GM23338 (cell line): ENCODE measurements around the gene CD38. TPM values are rescaled to one million over a fixed set of nuclear protein-coding genes. Genes with fewer than 3 reads are reported as not detected.

Source experiments
- ATAC-seq: fragments of 200-7000 bp; cut with Tn5 transposase; 3 replicates; pipeline ENCODE4 v1.9.1; 2020
- DNase-seq: peaks from one replicate; pipeline ENCODE4 v3.0.0-alpha.2; 2015; ENCODE audit warnings: low spot score
- H2AFZ ChIP-seq: fragments of 200-600 bp; sonication (generic); 2 replicates; pipeline ENCODE4 v1.8.0; 2016; ENCODE audit warnings: antibody characterized with exemption, mild to moderate bottlenecking, moderate library complexity
- H3F3A ChIP-seq: fragments of 200-600 bp; sonication (generic); replicated peaks from 2 replicates; pipeline ENCODE4 v1.8.0; 2017; ENCODE audit warnings: antibody characterized with exemption, mixed run types, low read depth
- H3K27ac ChIP-seq: fragments of 200-600 bp; sonication (generic); 2 replicates; pipeline ENCODE4 v1.6.1; 2016; ENCODE audit warnings: low read depth
- H3K27me3 ChIP-seq: fragments of 200-600 bp; sonication (generic); 2 replicates; pipeline ENCODE4 v1.8.0; 2016; ENCODE audit warnings: mild to moderate bottlenecking, mixed run types, moderate library complexity; ENCODE audit not compliant: insufficient read depth
- H3K36me3 ChIP-seq: fragments of 200-600 bp; sonication (generic); 2 replicates; pipeline ENCODE4 v1.8.0; 2016; ENCODE audit warnings: mild to moderate bottlenecking; ENCODE audit not compliant: insufficient read depth
- H3K4me1 ChIP-seq: fragments of 200-600 bp; sonication (generic); 2 replicates; pipeline ENCODE4 v1.8.0; 2016; ENCODE audit warnings: mild to moderate bottlenecking, moderate library complexity; ENCODE audit not compliant: insufficient read depth
- H3K4me2 ChIP-seq: fragments of 200-600 bp; sonication (generic); 2 replicates; pipeline ENCODE4 v1.7.1; 2017; ENCODE audit warnings: mixed run types
- H3K4me3 ChIP-seq: fragments of 200-600 bp; sonication (generic); 2 replicates; pipeline ENCODE4 v1.6.1; 2016; ENCODE audit warnings: mixed run types
- H3K79me2 ChIP-seq: fragments of 200-600 bp; sonication (generic); replicated peaks from 2 replicates; pipeline ENCODE4 v1.8.0; 2017; ENCODE audit warnings: mild to moderate bottlenecking; ENCODE audit not compliant: insufficient read depth
- H3K9me2 ChIP-seq: fragments of 200-600 bp; sonication (generic); 2 replicates; pipeline ENCODE4 v1.8.0; 2017; ENCODE audit not compliant: insufficient read depth
- H4K20me1 ChIP-seq: fragments of 200-600 bp; sonication (generic); replicated peaks from 2 replicates; pipeline ENCODE4 v1.8.0; 2017; ENCODE audit warnings: mild to moderate bottlenecking; ENCODE audit not compliant: insufficient read depth
- H3K27ac Mint-ChIP-seq: 2 replicates; pipeline ENCODE4 v1.8.0; 2020; ENCODE audit warnings: inconsistent platforms, mild to moderate bottlenecking, moderate library complexity, mixed read lengths
- H3K27me3 Mint-ChIP-seq: 3 replicates; pipeline ENCODE4 v1.8.0; 2022; ENCODE audit warnings: low read depth, mild to moderate bottlenecking, moderate library complexity, mixed read lengths, inconsistent platforms; ENCODE audit not compliant: insufficient read depth, poor library complexity
- H3K36me3 Mint-ChIP-seq: 3 replicates; pipeline ENCODE4 v1.8.0; 2021; ENCODE audit warnings: low read depth, mild to moderate bottlenecking, inconsistent platforms, moderate library complexity, mixed read lengths
- H3K4me1 Mint-ChIP-seq: 3 replicates; pipeline ENCODE4 v1.8.0; 2020; ENCODE audit warnings: mild to moderate bottlenecking, inconsistent platforms, mixed read lengths
- H3K4me3 Mint-ChIP-seq: 3 replicates; pipeline ENCODE4 v1.8.0; 2021; ENCODE audit warnings: moderate library complexity, mild to moderate bottlenecking, inconsistent platforms, mixed read lengths
- H3K9me3 Mint-ChIP-seq: 3 replicates; pipeline ENCODE4 v1.8.0; 2020; ENCODE audit warnings: moderate library complexity, mild to moderate bottlenecking, inconsistent platforms, mixed read lengths
- CREB1 ChIP-seq: fragments of 250-450 bp; sonication (Bioruptor Pico); IDR thresholded peaks from 2 replicates; pipeline ENCODE4 v1.5.0; 2020; ENCODE audit warnings: low read depth, mild to moderate bottlenecking, moderate library complexity
- CTCF ChIP-seq, 2 experiments: fragments of 200-600 bp in 1 of 2; sonication (generic) in 1 of 2; conservative IDR thresholded peaks; 2 replicates each; pipeline versions ENCODE4 v1.5.1 to v1.6.1; 2016 to 2017; ENCODE audit warnings: antibody characterized with exemption in 2 of 2, low read depth in 2 of 2, mild to moderate bottlenecking in 2 of 2, moderate library complexity in 1 of 2
- ETS1 ChIP-seq: IDR thresholded peaks from 2 replicates; pipeline ENCODE4 v1.6.1; 2016; ENCODE audit warnings: antibody characterized with exemption
- EZH2 ChIP-seq: fragments of 200-600 bp; sonication (generic); IDR thresholded peaks from one replicate; pipeline ENCODE4 v1.8.0; 2017; ENCODE audit warnings: antibody characterized with exemption, mild to moderate bottlenecking, low read depth; ENCODE audit not compliant: unreplicated experiment
- EZH2phosphoT487 ChIP-seq: fragments of 200-600 bp; sonication (generic); IDR thresholded peaks from one replicate; pipeline ENCODE4 v1.8.1; 2018; ENCODE audit warnings: antibody characterized with exemption; ENCODE audit not compliant: unreplicated experiment
- POLR2AphosphoS5 ChIP-seq: IDR thresholded peaks from 2 replicates; pipeline ENCODE4 v1.6.1; 2016; ENCODE audit warnings: antibody characterized with exemption, low read depth
- REST ChIP-seq: IDR thresholded peaks from one replicate; pipeline ENCODE4 v1.6.1; 2018; ENCODE audit warnings: antibody characterized with exemption; ENCODE audit not compliant: unreplicated experiment
- STAT1 ChIP-seq: IDR thresholded peaks from one replicate; pipeline ENCODE4 v1.6.1; 2016; ENCODE audit warnings: antibody characterized with exemption; ENCODE audit not compliant: unreplicated experiment
- ZNF331 ChIP-seq: fragments of 250-450 bp; sonication (Bioruptor Pico); IDR thresholded peaks from 2 replicates; pipeline ENCODE4 v1.5.0; 2020; ENCODE audit warnings: low read depth, mild to moderate bottlenecking, moderate library complexity
- polyA plus RNA-seq: library from polyadenylated mRNA; unstranded; fragments of >200 nt; fragmentation: Nextera tagmentation; extraction: Ambion mirVana; gene quantifications from 2 replicates; pipeline ENCODE4 v1.2.1, GENCODE V29; 2016
- total RNA-seq: library from RNA; depleted of rRNA; stranded (reverse); fragments of >200 nt; shearing (Covaris generic); gene quantifications from 2 replicates; pipeline ENCODE4 v1.2.3, GENCODE V29; 2014

CD38 gene
- total and polyA plus RNA-seq, 2 experiments from 2014 or later = 0.17 to 0.24 TPM

GRCh38 chr4:15878011-15878410 lies 99.9 kb downstream of the CD38 start:
- ATAC-seq = no peak
- no peak overlapping the region for H3K4me3 ChIP-seq
- no peaks in the 10 kb centered on the region for H3K4me1 ChIP-seq
- H3K4me2 ChIP-seq = no peak overlapping the region
- Mint-ChIP-seq H3K27me3 (peaks cover 3% of the 10 kb centered on the region), H3K36me3 (peaks cover 11% of the 10 kb centered on the region; the same call in 1 of the 3 replicates), H3K9me3 (peaks cover 31% of the 10 kb centered on the region), H3K4me3 (no peak overlapping the region), H3K27ac (no peak overlapping the region), H3K4me1 (no peaks in the 10 kb centered on the region)
- no peaks in the 10 kb centered on the region for H3K27me3 ChIP-seq
- no peaks in the 10 kb centered on the region for H3F3A ChIP-seq
- H2AFZ ChIP-seq = no peak overlapping the region
- H4K20me1 ChIP-seq = no peaks in the 10 kb centered on the region
- no peak overlapping the region for H3K27ac ChIP-seq
- H3K79me2 ChIP-seq = no peaks in the 10 kb centered on the region
- H3K9me2 ChIP-seq = 0 out of 2 replicates have a peak, but pooled peaks cover 2% of the 10 kb centered on the region
- peak; percentile 8 to 25; a peak in 1 of 4 replicates for TF ChIP-seq CTCF (conservative IDR thresholded peaks at IDR 0.05; ENCODE audit: low read depth in 2 of 2)
- TF ChIP-seq EZH2phosphoT487 = no peak
- DNase-seq = no peak
- H3K36me3 ChIP-seq = no peaks in the 10 kb centered on the region

GRCh38 chr4:15881820-15882219 lies 103.7 kb downstream of the CD38 start:
- Histone ChIP-seq H2AFZ (no peak overlapping the region), H3K9me2 (no peaks in the 10 kb centered on the region), H3F3A (no peaks in the 10 kb centered on the region), H3K79me2 (no peaks in the 10 kb centered on the region), H3K27me3 (no peaks in the 10 kb centered on the region), H3K4me3 (no peak overlapping the region), H3K4me1 (no peaks in the 10 kb centered on the region), H3K4me2 (no peak overlapping the region), H3K27ac (no peak overlapping the region), H3K36me3 (no peaks in the 10 kb centered on the region), H4K20me1 (no peaks in the 10 kb centered on the region)
- Mint-ChIP-seq H3K9me3 (peaks cover 19% of the 10 kb centered on the region), H3K27me3 (peaks cover 4% of the 10 kb centered on the region), H3K4me3 (no peak overlapping the region), H3K27ac (no peak overlapping the region), H3K4me1 (peaks cover 10% of the 10 kb centered on the region), H3K36me3 (peaks cover 9% of the 10 kb centered on the region; the same call in 1 of the 3 replicates)
- DNase-seq (no peak), ATAC-seq (no peak)
- TF ChIP-seq CREB1 = no peak
- no peak for TF ChIP-seq CTCF (conservative IDR thresholded peaks at IDR 0.05; ENCODE audit: low read depth in 2 of 2)
- no peak for TF ChIP-seq ZNF331 (CRISPR knock-in tag)
- no peak for TF ChIP-seq EZH2
- no peak for TF ChIP-seq POLR2AphosphoS5
- TF ChIP-seq REST = no peak
- TF ChIP-seq EZH2phosphoT487 = no peak
- no peak for TF ChIP-seq STAT1
- no peak for TF ChIP-seq ETS1
